Suprapubic skin (tissue), 4 donors: Measurements from ENCODE around the gene CYB5B.

Experiments used
- EP300 ChIP-seq: sonication (generic); formaldehyde crosslinking; IDR thresholded peaks from one replicate; pipeline ENCODE4 v1.6.1; 2017; ENCODE audit warnings: antibody characterized with exemption
- POLR2A ChIP-seq, 2 donors: fragments of 450-650 bp; IDR thresholded peaks; one replicate each; pipeline ENCODE4 v1.6.1; 2017; ENCODE audit warnings: antibody characterized with exemption in 2 of 2, mild to moderate bottlenecking in 2 of 2, moderate library complexity in 2 of 2
- POLR2AphosphoS5 ChIP-seq, 3 donors: sonication (generic); formaldehyde crosslinking; IDR thresholded peaks; one replicate each; pipeline ENCODE4 v1.6.1; 2017; ENCODE audit warnings: antibody characterized with exemption in 3 of 3
- TF ChIP-seq, protein P1 (sequence below), 2 donors: fragments of 200-600 bp in 1 of 2; fragments of 450-650 bp in 1 of 2; sonication (generic) in 1 of 2; IDR thresholded peaks; one replicate each; pipeline ENCODE4 v1.5.1; 2016 to 2019; ENCODE audit warnings: antibody characterized with exemption in 2 of 2, mild to moderate bottlenecking in 1 of 2, moderate library complexity in 1 of 2

DNA sequence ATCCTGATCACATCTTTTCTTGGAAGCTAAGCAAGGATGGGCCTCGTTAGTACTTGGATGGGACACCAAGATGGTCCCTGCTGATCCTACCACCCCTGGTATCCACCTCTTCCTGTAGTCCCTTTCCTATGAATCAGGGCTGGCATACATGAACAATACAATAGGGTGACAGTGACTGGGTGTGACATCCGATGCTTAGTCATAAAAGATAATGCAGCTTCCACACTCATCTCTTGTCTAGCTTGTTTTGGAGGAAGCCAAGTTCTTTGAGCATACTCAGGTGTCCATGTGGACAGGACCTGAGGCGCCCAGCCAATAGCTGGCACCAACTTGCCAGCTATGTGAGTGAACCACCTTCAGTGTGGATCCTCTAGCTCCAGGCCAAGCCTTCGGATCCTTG lies 78.8 kb downstream of the CYB5B start:
- TF ChIP-seq, protein P1, sequence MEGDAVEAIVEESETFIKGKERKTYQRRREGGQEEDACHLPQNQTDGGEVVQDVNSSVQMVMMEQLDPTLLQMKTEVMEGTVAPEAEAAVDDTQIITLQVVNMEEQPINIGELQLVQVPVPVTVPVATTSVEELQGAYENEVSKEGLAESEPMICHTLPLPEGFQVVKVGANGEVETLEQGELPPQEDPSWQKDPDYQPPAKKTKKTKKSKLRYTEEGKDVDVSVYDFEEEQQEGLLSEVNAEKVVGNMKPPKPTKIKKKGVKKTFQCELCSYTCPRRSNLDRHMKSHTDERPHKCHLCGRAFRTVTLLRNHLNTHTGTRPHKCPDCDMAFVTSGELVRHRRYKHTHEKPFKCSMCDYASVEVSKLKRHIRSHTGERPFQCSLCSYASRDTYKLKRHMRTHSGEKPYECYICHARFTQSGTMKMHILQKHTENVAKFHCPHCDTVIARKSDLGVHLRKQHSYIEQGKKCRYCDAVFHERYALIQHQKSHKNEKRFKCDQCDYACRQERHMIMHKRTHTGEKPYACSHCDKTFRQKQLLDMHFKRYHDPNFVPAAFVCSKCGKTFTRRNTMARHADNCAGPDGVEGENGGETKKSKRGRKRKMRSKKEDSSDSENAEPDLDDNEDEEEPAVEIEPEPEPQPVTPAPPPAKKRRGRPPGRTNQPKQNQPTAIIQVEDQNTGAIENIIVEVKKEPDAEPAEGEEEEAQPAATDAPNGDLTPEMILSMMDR (IDR thresholded peaks at IDR 0.05) = no peak
- TF ChIP-seq POLR2A (IDR thresholded peaks at IDR 0.05) (no peak), EP300 (no peak), POLR2AphosphoS5 (IDR thresholded peaks at IDR 0.05) (no peak)
